Stimulated activated CD4-positive, alpha-beta T cell treated with anti-CD3 and anti-CD28 coated beads, TNF-alpha, amount 100 ng/mL, for 1 hour (primary cell): ENCODE measurements around the gene THRB.

ENCODE experiments used
- DNase-seq, 3 donors: peaks; one replicate each; pipeline ENCODE4 v3.0.0-alpha.2; 2020; ENCODE audit warnings: low read depth in 3 of 3, low spot score in 1 of 3

Gene THRB

GRCh38 chr3:24382647-24383046, 112.0 kb downstream of the THRB start:
- DNase-seq = no peak

- no peak for DNase-seq
Observed at GRCh38 chr3:24379936-24380335, 114.7 kb downstream of the THRB start.

DNA sequence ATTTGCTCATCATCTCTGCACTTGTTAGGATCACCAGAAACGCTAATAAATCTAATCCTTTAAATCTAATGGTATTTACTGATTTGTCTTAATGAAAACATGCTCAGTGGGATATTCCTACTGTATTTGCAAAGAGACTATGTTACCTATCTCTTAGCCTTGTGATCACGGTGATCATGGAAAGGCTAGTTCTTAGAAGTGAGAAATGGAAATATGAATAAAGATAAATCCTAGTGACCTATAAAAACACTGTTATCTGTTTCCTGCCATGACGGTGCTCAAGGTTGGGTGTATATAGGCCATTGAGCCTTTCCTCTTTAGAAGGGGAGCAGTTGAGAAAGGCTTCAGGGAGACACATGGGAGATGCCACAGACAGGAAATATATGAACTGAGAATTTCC, 116.3 kb downstream of the THRB start:
- DNase-seq = no peak

- no peak for DNase-seq
Observed at GRCh38 chr3:24377218-24377993, 117.2 kb downstream of the THRB start.

DNA sequence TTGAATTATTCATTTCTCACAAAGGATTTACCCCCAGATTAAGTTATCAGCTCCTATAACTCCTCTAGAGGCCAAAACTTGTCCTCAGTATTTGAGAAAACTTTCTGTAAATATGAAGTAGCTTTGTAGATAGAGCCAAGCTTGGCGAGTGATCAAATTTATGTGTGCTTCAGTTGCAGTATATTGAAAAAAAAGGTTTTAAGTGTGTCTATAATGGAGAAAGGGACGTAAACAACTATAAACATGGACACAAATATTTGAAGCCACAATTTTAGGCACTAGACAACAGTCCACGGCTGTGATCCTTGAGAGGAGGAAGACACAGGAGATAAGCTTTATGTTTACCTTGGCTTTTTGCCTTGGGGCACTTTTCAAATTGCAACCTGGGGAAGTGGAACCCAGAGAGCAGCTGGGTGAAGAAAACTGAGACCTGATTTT, 118.7 kb downstream of the THRB start:
- no peak for DNase-seq

- no peak for DNase-seq
Observed at GRCh38 chr3:24374801-24375200, 119.8 kb downstream of the THRB start.

DNA sequence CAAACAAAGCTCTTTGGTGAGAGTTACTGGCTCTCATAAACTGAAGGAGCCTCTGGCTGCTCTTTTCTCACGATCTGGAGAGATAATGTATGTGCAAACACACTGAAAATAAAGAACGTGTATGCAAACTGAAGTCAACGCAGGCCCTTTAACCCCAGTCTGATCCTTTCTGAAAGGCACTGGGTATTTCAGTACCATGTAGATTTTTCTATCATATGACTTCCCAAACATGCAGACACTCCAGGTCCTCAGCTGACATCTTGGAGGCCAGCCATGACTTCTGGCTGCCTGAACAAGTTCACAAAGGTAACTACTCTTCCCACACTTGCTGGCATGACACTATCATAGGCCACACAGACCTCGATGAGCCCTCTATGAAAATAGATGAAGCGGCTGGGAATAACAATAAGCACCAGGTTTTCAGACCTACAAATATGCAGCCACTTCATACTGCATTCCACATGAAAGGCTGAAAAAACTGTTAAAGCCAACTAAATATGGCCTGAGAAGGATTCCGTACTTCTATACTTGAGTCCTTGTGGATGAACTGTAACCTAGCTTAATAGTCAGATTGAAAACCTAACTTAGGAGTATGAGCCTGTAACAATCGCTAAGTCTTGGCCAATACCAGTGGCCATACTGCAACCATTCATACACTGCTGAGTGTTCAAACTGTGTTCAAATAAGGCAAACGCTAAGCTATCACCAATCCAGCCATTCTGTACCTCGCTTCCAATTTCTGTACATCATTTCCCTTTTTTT, 121.3 kb downstream of the THRB start:
- DNase-seq = no peak

DNA sequence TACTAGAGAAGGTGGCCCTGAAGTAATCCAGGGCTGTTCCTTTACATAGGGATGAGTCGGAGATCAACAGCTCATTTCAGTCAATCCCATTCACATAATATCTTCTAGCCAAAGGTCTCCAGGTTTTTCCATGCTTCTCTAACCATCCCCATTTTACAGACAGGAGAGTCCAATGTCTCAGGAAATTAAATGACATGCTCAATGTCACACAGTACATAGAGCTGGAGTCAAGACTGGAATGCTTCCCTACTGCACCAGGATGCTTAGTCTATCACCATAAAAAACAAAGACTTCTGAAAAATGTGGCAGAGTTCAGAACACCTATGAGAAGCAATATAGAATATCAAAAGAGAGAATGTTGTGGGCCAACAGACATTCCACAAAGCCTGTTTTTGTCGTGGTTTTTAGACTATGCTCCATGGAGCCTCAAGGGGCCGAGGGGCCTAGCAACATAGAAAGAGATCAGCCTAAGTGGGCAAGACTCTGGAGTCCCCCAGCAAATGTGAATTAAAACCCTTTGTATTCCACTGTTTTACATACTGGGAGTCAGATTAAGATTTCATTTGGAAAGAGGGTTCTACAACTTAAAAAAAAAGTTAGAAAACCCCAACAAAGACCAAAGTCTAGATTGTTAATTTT, 122.0 kb downstream of the THRB start:
- no peak for DNase-seq

GRCh38 chr3:24370352-24371090, 124.1 kb downstream of the THRB start:
- DNase-seq = no peak

GRCh38 chr3:24368605-24369004, 126.0 kb downstream of the THRB start:
- DNase-seq = no peak

GRCh38 chr3:24367664-24368264, 126.9 kb downstream of the THRB start:
- DNase-seq = no peak

GRCh38 chr3:24367216-24367615, 127.4 kb downstream of the THRB start:
- DNase-seq = no peak

DNA sequence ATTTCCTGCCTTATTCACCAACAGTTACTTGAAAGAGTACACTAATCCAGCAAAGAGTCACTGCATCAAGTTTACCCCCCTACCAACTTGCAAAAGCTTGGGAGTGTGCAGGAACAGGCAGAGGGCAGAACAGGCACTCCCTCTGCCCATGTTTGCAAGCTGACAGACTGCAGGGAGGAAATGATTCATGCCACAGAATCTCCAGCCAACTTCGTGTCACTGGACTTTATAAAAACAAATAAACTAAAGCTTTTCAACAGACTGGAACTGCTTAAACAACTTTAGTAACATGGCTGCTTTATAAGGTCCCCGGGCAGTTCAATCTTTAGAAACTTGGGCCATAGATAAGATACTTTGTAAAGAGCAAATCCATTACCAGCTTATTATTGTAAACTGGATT, 129.5 kb downstream of the THRB start:
- no peak for DNase-seq

DNA sequence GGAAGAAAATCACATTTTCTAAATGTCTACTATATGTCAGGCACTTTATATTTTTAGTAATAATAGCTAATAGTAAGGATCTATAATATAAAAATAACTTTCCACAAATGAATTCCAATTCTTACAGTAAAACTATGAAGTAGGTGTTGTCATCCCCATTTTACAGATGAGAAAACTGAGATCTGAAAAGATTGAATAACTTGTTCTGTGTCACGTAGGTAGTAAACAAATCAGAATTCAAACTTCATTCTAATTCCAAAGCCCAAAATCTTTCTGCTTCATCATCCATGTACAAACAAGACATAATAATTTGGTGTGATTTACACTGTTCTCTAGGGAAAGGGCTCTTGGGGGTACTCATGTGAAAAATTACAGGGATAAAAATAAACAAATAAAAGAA, 130.3 kb downstream of the THRB start:
- no peak for DNase-seq

- DNase-seq = no peak
Observed at GRCh38 chr3:24363242-24363641, 131.4 kb downstream of the THRB start.

GRCh38 chr3:24361623-24362022, 133.0 kb downstream of the THRB start:
- no peak for DNase-seq

DNA sequence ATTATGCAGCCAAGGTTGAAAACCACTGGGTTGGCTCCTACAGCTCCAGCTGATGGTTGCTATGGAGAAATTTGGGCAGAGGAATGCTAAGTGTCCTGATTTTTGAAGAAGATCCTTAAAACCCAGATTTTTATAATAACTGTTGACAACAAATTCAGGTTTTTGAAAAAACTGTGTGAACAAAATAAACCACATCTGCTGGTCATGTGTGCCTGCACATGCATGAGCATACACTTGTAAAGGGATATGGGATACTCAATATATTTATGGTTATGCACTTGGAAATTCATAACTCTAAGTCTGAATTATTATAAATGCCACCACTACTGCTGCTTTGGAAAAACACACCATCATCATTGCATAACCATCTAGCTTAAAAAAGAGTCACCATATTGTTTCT, 133.7 kb downstream of the THRB start:
- no peak for DNase-seq

GRCh38 chr3:24359645-24360462, 134.8 kb downstream of the THRB start:
- no peak for DNase-seq

GRCh38 chr3:24359102-24359501, 135.5 kb downstream of the THRB start:
- DNase-seq = no peak

- DNase-seq = no peak
Observed at GRCh38 chr3:24357635-24358034, 137.0 kb downstream of the THRB start.
